ENCODE data around the gene ASXL1. TPM values are rescaled to one million over a fixed set of nuclear protein-coding genes. Genes with fewer than 3 reads are reported as not detected.

The ASXL1 gene
- polyA plus RNA-seq, 3 donors: 1.8 to 47.1 (median 2.8) TPM

- no peaks in the 10 kb centered on the region for H3K27me3 ChIP-seq (ENCODE audit: control insufficient read depth in 2 of 2, insufficient read depth in 2 of 2, low read length in 2 of 2)
- Mint-ChIP-seq H3K36me3 (peaks cover 59 to 67% of the 10 kb centered on the region in 2 donors), H3K27ac (peak overlapping the region in 2 of 7 donors; percentile 20 to 52), H3K4me3 (no peak overlapping the region), H3K27me3 (ENCODE audit: low read depth in 3 of 3) (peaks cover 0 to 1% (median 0%) of the 10 kb centered on the region in 3 donors), H3K4me1 (no peaks in the 10 kb centered on the region), H3K9me3 (no peaks in the 10 kb centered on the region)
- no peak overlapping the region for H3K4me3 ChIP-seq (replicated peaks in 1 of 3; ENCODE audit: low read depth in 2 of 3, low read length in 3 of 3)
- H3K79me2 ChIP-seq (ENCODE audit: insufficient read depth, low read length): no peaks in the 10 kb centered on the region
- H3K4me1 ChIP-seq (ENCODE audit: control insufficient read depth in 1 of 2, insufficient read depth in 2 of 2, low read length in 2 of 2): no peaks in the 10 kb centered on the region
- no peak for DNase-seq
- H3K4me2 ChIP-seq (replicated peaks; ENCODE audit: extremely low read depth, low read length, poor library complexity, severe bottlenecking): no peak overlapping the region
- no peaks in the 10 kb centered on the region for H3K9me3 ChIP-seq (replicated peaks in 1 of 2; ENCODE audit: control insufficient read depth in 1 of 2, insufficient read depth in 1 of 2, low read length in 2 of 2)
- H3K36me3 ChIP-seq (replicated peaks in 1 of 2; ENCODE audit: control insufficient read depth in 1 of 2, insufficient read depth in 2 of 2, low read length in 2 of 2): peaks cover 44 to 77% of the 10 kb centered on the region in 2 donors
- TF ChIP-seq CTCF (IDR thresholded peaks at IDR 0.05): no peak
- no peaks in the 10 kb centered on the region for H4K20me1 ChIP-seq (ENCODE audit: insufficient read depth, low read length)
- intact Hi-C loops (cut with micrococcal nuclease): no loop called here
- H2AFZ ChIP-seq (ENCODE audit: insufficient read depth, low read depth, low read length, poor library complexity, severe bottlenecking): no peak overlapping the region
- WGBS (ENCODE audit: insufficient coverage): no CpG with 5 or more reads among the region's 1 CpG
- no peak overlapping the region for H3K9ac ChIP-seq (ENCODE audit: insufficient read depth, low read length, poor library complexity, severe bottlenecking)
- H3K27ac ChIP-seq (ENCODE audit: low read depth in 1 of 2, low read length in 2 of 2): no peak overlapping the region
Observed at GRCh38 chr20:32314768-32315167, 43.4 kb upstream of the ASXL1 start.

- H3K36me3 ChIP-seq (replicated peaks in 1 of 2; ENCODE audit: control insufficient read depth in 1 of 2, insufficient read depth in 2 of 2, low read length in 2 of 2): peaks cover 38 to 73% of the 10 kb centered on the region in 2 donors
- H3K27ac Mint-ChIP-seq: peak overlapping the region in 2 of 7 donors; percentile 2 to 16
Observed at GRCh38 chr20:32315399-32315798, 42.7 kb upstream of the ASXL1 start.

More at GRCh38 chr20:32315399-32315798, 42.7 kb upstream of the ASXL1 start:
- WGBS (ENCODE audit: insufficient coverage): 100% methylated on average over 1 of the region's 3 CpGs
- intact Hi-C loops (cut with micrococcal nuclease): no loop called here
- no peaks in the 10 kb centered on the region for H3K79me2 ChIP-seq (ENCODE audit: insufficient read depth, low read length)
- H2AFZ ChIP-seq (ENCODE audit: insufficient read depth, low read depth, low read length, poor library complexity, severe bottlenecking): no peak overlapping the region
- no peak for DNase-seq
- H3K4me3 ChIP-seq (replicated peaks in 1 of 3; ENCODE audit: low read depth in 2 of 3, low read length in 3 of 3): no peak overlapping the region
- H3K27me3 Mint-ChIP-seq (ENCODE audit: low read depth in 3 of 3): peaks cover 0 to 1% (median 0%) of the 10 kb centered on the region in 3 donors
- H3K4me1 Mint-ChIP-seq: no peaks in the 10 kb centered on the region
- no peak overlapping the region for H3K27ac ChIP-seq (ENCODE audit: low read depth in 1 of 2, low read length in 2 of 2)
- no peaks in the 10 kb centered on the region for H3K9me3 Mint-ChIP-seq
- peaks cover 56 to 64% of the 10 kb centered on the region in 2 donors for H3K36me3 Mint-ChIP-seq
- no peaks in the 10 kb centered on the region for H3K9me3 ChIP-seq (replicated peaks in 1 of 2; ENCODE audit: control insufficient read depth in 1 of 2, insufficient read depth in 1 of 2, low read length in 2 of 2)
- H3K4me1 ChIP-seq (ENCODE audit: control insufficient read depth in 1 of 2, insufficient read depth in 2 of 2, low read length in 2 of 2): no peaks in the 10 kb centered on the region
- no peak for TF ChIP-seq CTCF (IDR thresholded peaks at IDR 0.05)
- no peak overlapping the region for H3K9ac ChIP-seq (ENCODE audit: insufficient read depth, low read length, poor library complexity, severe bottlenecking)
- H3K4me2 ChIP-seq (replicated peaks; ENCODE audit: extremely low read depth, low read length, poor library complexity, severe bottlenecking): no peak overlapping the region
- H3K4me3 Mint-ChIP-seq: no peak overlapping the region
- no peaks in the 10 kb centered on the region for H3K27me3 ChIP-seq (ENCODE audit: control insufficient read depth in 2 of 2, insufficient read depth in 2 of 2, low read length in 2 of 2)
- no peaks in the 10 kb centered on the region for H4K20me1 ChIP-seq (ENCODE audit: insufficient read depth, low read length)
